ENCODE measurements around the gene TCEAL1.
"Not testable (repeated sequence)": the region's sequence is repeated elsewhere in the genome, so short reads cannot be mapped to it uniquely, and the experiment has no call there.

TCEAL1 gene

DNA sequence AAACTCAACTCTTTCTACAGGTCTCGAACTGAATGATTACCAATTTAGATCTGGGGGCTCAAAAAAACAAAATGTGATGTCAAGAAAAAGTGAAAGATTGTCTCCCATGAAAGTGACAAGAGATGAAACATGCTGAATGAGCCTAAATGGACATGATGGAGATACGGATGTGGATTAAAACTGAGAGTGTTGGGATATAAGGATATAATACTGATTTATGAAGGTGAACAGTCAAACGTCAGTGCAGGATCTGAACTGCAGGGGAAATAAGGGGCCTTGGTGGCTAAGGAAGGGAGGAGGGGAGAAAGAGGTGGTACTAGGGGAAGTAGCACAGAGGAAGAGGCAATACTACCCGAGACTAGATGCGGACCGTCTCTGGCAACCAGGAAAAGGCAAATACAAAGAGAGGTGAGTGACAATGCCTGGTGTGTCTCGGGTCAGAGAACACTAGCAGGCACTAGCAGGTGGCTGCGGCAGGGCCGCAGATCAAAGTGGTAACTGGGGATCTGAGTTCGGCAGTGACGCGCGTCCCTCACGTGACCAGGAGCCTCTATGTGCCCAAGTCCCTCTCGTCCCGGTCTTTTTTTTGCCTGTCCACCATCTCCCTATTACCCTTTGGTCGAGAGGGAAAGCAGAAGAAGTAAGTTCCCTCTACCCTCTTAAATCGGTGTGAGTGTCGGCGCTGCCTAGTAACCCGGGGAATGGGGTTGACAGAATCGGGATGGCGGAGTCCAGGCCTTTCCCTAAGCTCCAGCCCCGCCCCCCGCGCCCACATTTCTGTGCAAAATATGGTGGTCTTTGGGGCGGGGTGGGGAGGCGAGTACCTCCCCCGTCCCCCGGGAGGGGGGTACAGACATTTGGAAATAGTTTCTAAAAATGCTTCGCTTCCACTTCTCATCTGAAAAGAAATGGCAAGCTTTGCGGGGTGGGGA, at the start of gene TCEAL1:
TSS of gene TCEAL1 (plus strand) at position 590 of the 932 bp plus-strand sequence. CDS start 942 bp downstream, outside the sequence.
- peak in 56 of 58 donors; percentile 3 to 75 (median 52) for DNase-seq

- peak in 6 of 58 donors; percentile 0 to 6 (median 0) for DNase-seq
Observed at GRCh38 chrX:103584596-103584995, 44.2 kb upstream of the TCEAL1 start.

DNA sequence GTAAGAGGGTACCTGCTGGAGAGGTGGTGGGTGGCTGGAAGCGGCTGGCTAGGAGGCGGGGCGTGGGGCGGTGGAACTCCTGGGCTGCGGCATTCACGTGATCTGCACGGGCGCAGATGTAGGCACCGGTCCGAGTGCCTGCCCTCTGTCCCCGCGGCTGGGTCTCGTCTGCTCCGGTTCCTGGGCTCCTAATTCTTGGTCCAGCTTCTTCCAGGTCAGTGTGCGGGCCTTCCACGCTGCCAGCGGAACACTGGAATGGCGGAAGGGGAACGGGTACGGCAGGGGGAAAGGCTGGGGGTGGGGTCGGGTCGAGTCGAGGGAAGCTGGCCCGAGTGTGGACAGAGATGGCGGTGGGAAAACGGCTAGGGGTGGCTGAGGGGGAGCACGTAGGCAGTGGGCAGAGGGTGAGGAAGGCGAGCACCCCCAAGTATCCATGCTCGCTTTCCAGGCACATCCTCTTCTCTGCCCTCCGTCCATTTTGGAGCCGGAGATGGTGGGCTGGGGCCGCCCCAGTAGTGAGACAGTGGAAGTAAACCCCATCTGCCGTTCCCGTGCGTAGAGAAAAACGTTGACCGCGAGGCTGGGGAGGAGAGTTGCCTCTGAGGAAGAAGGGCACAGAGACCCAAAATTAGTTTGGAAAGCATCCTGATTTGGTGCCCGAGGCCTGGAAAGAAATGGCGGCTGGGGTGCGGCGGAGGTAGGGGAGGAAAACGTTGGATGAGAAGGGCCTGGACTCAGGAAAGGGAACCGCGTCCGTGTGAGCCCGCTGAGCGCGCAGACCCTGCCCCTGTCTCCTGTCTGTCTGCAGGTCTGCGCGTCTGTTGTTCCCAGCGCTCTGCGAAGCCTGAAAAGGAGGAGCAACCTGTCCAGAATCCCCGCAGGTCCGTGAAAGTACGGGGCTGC, 43.1 kb upstream of the TCEAL1 start, which contains the start of gene TCEAL4:
TSS of gene TCEAL4 (plus strand) at position 105 of the 903 bp plus-strand sequence. CDS start 1,161 bp downstream, outside the sequence.
- DNase-seq = peak in 56 of 58 donors; percentile 1 to 71 (median 40)

- DNase-seq = peak in 26 of 58 donors; percentile 0 to 40 (median 6)
Observed at GRCh38 chrX:103586314-103586646, 42.5 kb upstream of the TCEAL1 start.

GRCh38 chrX:103586659-103587058, 42.1 kb upstream of the TCEAL1 start:
- no peak for DNase-seq

DNA sequence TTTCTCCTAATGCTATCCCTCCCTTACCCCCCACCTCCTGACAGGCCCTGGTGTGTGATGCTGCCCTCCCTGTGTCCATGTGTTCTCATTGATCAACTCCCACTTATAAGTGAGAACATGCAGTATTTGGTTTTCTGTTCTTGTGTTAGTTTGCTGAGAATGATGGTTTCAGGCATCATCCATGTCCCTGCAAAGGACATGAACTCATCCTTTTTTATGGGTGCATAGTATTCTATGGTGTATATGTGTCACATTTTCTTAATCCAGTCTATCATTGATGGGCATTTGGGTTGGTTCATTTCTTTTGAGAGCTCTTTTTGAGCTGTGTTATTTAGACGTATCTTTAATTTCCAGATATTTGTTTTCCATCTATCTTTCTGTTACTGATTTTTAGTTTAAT, 36.5 kb upstream of the TCEAL1 start:
- DNase-seq = not testable (repeated sequence)

DNA sequence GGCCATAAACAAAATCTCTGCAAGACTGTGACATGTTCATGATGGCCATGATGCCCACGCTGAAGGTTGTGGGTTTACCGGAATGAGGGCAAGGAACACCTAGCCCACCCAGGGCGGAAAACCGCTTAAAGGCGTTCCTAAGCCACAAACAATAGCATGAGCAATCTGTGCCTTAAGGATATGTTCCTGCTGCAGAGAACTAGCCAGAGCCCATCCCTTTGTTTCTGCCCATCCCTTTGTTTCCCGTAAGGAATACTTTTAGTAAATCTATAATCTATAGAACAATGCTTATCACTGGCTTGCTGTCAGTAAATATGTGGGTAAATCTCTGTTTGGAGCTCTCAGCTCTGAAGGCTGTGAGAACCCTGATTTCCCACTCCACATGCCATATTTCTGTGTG, 33.6 kb upstream of the TCEAL1 start:
- DNase-seq = not testable (repeated sequence)

DNA sequence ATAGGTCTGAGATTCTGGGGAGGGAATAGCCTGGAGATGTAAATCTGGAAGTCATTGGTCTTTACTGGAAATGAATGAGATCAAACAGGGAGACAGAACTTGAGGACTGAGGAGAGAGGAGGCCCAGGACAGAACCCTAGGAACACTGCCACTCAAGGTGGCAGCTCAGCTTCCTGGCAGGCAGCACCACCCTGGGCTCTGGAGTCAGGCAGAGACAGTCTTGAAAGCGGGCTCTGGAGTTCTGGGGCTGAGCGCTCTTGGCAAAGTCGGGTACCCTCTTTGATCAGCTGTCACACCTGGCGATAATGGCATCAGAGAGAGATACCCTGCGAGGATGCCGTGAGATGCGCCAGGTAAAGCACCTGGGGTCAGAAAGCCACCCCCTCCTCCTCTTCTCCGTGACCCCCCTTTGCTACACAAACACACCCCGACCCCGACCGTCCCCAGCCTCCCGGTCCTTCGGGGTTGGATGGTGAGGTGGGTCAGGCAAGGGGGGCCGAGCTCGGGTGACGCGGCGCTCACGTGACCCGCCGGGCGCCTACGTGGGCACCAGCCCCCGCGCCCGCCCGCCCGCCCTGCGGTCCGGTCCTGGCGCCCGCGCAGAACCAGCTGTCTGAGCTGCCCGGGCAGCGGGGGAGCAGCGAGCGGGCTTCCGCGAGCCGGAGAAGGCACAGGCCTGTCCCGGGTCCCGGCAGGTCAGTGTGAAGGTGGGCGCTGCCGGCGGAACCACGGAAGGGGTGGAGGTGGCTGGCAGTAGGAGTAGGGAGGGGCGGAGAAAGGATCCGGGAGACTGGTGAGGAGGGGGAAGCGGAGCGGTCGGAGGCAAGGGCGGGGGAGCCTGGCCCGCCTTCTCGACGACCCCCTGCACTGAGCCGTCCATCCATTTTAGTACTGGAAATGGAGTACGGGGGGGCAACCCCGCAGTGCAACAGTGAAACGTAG, 21.1 kb upstream of the TCEAL1 start, which contains the start of gene TCEAL3:
TSS of gene TCEAL3 (plus strand) at position 600 of the 942 bp plus-strand sequence. CDS start 1,102 bp downstream, outside the sequence.
- peak in 55 of 58 donors; percentile 2 to 72 (median 42) for DNase-seq

DNA sequence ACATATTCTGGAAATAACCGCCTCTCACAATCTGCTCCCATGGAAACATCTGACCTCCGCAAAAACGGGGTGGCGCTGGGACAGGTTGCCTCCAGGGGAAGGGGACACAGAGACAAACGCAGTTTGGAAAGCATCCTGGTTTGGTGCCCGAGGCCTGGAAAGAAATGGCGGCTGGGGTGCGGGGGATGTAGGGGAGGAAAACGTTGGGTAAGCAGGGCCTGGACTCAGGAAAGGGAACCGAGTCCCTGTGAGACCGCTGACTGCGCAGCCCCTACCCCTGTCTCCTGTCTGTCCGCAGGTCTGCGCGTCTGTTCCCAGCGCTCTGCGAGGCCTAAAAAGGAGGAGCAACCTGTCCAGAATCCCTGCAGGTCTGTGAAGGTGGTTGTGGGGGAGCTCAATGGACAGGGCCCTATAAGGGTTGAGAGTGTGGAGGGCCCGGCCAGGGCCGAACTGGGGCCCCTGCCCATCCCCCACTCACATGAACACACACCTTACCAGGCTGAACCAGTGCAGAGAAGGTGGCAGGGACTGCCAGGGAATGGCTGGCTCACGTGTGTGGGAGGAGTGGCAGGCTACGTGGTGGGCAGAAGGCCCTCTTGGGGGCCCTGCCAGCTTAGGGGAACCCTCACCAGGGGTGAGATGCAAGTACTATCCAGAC, 20.3 kb upstream of the TCEAL1 start:
- DNase-seq = peak in 12 of 58 donors; percentile 1 to 39 (median 23)

- DNase-seq = no peak
Observed at GRCh38 chrX:103610282-103610681, 18.5 kb upstream of the TCEAL1 start.

GRCh38 chrX:103613362-103613890, 15.3 kb upstream of the TCEAL1 start:
- DNase-seq = no peak

GRCh38 chrX:103614999-103615398, 13.8 kb upstream of the TCEAL1 start:
- DNase-seq = no peak

GRCh38 chrX:103615781-103616371, 12.9 kb upstream of the TCEAL1 start:
- DNase-seq = no peak

DNA sequence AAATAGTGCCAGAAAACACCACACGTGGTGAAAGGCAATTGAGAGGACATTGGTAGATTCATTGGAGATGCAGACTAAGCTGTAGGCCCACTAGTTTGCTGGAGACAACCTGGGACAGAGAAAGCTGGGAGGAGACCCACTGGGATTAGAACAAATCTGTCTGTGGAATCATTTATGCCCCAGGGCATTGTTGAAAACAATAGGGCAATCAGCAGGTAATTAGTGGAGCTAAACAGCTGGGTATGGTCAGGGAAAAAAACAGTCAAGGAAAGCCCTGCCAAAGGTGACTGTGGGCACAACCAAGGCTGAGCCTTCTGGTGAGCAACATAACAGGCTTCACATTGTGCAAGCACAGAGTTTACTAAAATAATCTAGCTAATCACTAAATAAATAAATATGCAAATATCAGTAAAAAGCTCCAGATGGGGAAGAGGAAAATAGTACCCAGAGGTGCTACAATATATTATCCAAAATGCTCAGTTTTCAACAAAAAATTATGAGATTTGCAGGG, 12.0 kb upstream of the TCEAL1 start:
- DNase-seq = no peak

DNA sequence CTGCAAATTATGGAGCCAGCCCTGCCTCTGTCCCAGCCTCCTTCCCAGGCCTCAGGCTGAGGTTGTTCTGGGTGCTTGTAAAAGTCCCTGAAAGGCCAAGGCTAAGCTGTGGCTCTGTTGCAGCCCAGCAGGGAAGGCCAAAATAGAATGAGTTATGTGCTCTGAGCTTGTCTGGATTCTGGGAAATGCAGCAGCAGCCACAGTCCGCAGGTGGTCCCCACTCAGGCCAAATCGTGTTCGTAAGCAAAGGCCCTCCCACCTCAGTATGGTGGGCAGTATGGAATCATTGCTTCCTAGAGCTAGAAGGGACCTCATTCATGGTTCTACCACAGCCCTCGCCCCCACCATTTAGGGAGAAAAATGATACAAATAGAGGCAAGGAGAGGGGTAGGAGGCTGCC, 4.7 kb upstream of the TCEAL1 start:
- no peak for DNase-seq

GRCh38 chrX:103626855-103627254, 1.9 kb upstream of the TCEAL1 start:
- DNase-seq = no peak

DNA sequence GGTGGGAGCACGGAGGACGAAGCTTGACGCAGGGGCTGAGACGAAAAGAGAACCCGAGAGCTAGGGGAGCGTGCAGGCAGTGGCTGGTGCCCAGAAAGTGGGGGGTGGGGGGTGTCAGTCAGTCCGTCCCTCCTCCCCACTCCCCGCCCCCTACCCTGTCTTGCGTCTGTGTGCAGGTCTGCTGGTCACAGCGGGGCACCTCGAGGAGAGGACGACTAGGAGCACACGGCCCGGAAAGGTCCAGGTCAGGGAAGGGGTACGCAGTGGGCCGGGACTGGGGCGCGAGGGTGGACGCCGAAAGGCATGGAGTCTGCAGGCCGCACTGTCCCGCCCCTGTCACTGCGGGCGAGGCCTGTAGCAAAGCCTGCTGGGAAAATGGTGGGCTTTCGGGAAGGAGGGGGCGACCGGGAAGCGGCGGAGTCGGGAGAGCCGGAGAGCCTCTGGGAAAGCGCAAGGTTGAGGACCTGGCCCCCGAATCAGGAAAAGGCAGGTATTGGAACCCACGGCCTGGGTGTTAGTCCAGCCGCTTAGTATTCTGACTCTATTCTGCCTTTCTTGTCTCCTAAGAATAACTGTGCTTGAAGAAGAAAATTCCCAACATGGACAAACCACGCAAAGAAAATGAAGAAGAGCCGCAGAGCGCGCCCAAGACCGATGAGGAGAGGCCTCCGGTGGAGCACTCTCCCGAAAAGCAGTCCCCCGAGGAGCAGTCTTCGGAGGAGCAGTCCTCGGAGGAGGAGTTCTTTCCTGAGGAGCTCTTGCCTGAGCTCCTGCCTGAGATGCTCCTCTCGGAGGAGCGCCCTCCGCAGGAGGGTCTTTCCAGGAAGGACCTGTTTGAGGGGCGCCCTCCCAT, 769 bp downstream of the TCEAL1 start:
- peak in 57 of 58 donors; percentile 2 to 78 (median 61) for DNase-seq

DNA sequence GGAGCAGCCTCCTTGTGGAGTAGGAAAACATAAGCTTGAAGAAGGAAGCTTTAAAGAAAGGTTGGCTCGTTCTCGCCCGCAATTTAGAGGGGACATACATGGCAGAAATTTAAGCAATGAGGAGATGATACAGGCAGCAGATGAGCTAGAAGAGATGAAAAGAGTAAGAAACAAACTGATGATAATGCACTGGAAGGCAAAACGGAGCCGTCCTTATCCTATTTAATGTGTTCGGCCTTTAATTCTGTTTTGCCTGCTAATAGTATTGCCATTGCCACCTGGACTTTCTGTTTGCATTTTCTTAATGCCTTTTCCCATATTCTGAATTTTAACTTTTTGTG, 1.4 kb downstream of the TCEAL1 start:
- no peak for DNase-seq
